ENCODE measurements around the gene MAML3. TPM values are rescaled to one million over a fixed set of nuclear protein-coding genes. Genes with fewer than 3 reads are reported as not detected.

Gene MAML3
- total RNA-seq, 3 donors from 2014 or later: 0.60 to 1.0 (median 0.73) TPM

DNA sequence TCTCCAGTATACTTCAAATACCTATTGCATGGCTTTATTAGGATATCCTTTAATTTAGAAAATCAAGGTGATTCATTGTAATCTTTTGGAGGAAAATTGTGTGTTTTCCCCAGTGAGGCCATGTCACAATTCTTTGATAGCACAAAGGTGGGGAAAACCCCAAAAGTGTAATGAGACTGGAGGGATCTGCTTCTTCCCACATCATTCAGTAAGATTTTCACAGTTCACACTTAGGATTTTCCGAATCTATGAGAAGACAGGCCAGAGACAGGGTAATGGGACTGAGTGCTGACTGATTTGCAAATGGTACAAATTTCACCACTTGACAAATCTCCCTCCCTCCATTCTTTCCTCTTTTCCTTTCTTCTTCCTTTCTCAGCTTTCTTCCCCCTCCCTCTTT is 307.2 kb downstream of the MAML3 start:
- ATAC-seq: no peak
- Mint-ChIP-seq H3K9me3 (no peaks in the 10 kb centered on the region), H3K36me3 (ENCODE audit: insufficient read depth) (no peaks in the 10 kb centered on the region), H3K4me1 (ENCODE audit: low read depth) (no peaks in the 10 kb centered on the region), H3K4me3 (no peak overlapping the region), H3K27me3 (ENCODE audit: low read depth) (peaks cover 2% of the 10 kb centered on the region)
- DNase-seq: no peak

DNA sequence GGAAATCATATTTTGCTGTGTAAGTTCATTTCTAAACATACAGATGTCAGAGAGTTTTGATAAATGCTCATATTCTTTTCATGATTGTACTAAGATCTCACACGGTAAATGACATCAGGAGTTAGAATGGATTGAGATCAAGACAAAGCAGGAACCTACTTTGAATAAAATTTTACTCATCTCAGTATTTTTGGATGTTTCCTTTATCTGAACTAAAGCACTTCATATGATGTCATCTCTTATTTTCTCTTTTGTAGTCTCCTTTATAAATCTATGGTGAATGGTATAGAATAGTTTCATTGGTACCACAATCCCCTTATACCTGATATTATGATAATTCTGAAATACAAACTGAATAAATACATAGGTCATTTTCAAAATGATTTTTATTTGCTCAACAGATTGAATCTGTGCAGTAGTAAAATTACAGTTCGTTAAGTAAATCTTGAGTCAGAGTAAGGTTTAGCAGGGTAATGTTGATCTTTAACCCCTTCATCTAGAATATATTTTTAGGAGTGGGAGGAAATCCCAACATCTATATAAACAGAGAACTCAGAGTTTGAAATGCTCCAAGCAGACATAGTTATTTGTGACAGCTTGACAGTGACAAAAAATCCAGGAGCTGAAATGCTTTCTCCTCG is 308.4 kb downstream of the MAML3 start:
- DNase-seq (no peak), ATAC-seq (no peak)
- H3K36me3 Mint-ChIP-seq (ENCODE audit: insufficient read depth): no peaks in the 10 kb centered on the region
- H3K4me3 Mint-ChIP-seq: no peak overlapping the region
- no peaks in the 10 kb centered on the region for H3K4me1 Mint-ChIP-seq (ENCODE audit: low read depth)
- H3K9me3 Mint-ChIP-seq: no peaks in the 10 kb centered on the region
- peaks cover 2% of the 10 kb centered on the region for H3K27me3 Mint-ChIP-seq (ENCODE audit: low read depth)

GRCh38 chr4:139844459-139845036 is 309.4 kb downstream of the MAML3 start:
- no peak overlapping the region for H3K4me3 Mint-ChIP-seq
- DNase-seq (no peak), ATAC-seq (no peak)
- no peaks in the 10 kb centered on the region for H3K9me3 Mint-ChIP-seq
- no peaks in the 10 kb centered on the region for H3K36me3 Mint-ChIP-seq (ENCODE audit: insufficient read depth)
- H3K4me1 Mint-ChIP-seq (ENCODE audit: low read depth): no peaks in the 10 kb centered on the region
- H3K27me3 Mint-ChIP-seq (ENCODE audit: low read depth): peaks cover 2% of the 10 kb centered on the region

DNA sequence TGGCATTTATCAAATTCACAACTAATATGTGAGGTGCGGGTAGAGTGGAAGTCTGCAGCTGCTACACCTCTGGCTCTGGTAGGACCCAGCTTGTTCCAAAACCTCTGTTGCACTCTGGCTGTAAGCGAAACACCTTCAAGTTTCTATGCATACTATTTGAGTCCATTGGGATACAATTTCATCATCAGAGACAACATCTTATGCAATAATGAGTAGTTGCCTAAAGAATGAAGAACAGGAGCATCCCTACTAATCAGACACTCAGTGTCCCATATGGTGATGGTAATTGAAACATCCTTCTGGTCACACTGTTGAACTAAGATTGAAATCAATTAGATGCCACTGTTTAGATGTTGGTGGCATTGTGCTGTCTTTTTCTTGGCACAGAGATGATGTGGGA is 309.9 kb downstream of the MAML3 start:
- no peak for ATAC-seq

GRCh38 chr4:139843641-139844040 is 310.3 kb downstream of the MAML3 start:
- Mint-ChIP-seq H3K4me3 (no peak overlapping the region), H3K4me1 (ENCODE audit: low read depth) (no peaks in the 10 kb centered on the region), H3K9me3 (no peaks in the 10 kb centered on the region), H3K27me3 (ENCODE audit: low read depth) (peaks cover 2% of the 10 kb centered on the region), H3K36me3 (ENCODE audit: insufficient read depth) (no peaks in the 10 kb centered on the region)
- ATAC-seq (no peak), DNase-seq (no peak)

More for the DNA sequence above, 309.9 kb downstream of the MAML3 start:
- H3K27me3 Mint-ChIP-seq (ENCODE audit: low read depth): peaks cover 2% of the 10 kb centered on the region
- no peaks in the 10 kb centered on the region for H3K4me1 Mint-ChIP-seq (ENCODE audit: low read depth)
- H3K36me3 Mint-ChIP-seq (ENCODE audit: insufficient read depth): no peaks in the 10 kb centered on the region
- DNase-seq: no peak
- no peak overlapping the region for H3K4me3 Mint-ChIP-seq
- no peaks in the 10 kb centered on the region for H3K9me3 Mint-ChIP-seq

GRCh38 chr4:139841464-139842195 is 312.4 kb downstream of the MAML3 start:
- no peaks in the 10 kb centered on the region for H3K9me3 Mint-ChIP-seq
- DNase-seq (no peak), ATAC-seq (no peak)
- no peaks in the 10 kb centered on the region for H3K27me3 Mint-ChIP-seq (ENCODE audit: low read depth)
- no peaks in the 10 kb centered on the region for H3K4me1 Mint-ChIP-seq (ENCODE audit: low read depth)
- H3K4me3 Mint-ChIP-seq: no peak overlapping the region
- H3K36me3 Mint-ChIP-seq (ENCODE audit: insufficient read depth): no peaks in the 10 kb centered on the region

DNA sequence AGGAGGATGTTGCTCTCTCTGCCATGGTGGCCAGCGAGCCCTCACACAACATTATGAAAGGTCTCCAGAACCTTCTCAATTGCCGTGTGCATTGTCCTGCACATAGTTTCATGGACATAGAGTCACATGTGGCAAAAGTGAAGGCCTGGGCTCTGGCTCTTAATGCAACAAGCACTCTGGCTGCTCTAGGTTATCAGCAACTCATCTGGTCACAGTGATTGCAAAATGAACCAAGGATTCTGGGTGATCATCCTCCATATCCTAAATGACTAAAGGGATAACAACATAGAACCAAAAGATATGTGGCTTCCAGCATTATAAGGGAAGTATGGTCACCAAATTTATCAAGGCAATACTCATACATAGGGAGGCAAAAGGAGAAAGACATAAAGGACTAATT is 313.2 kb downstream of the MAML3 start:
- Mint-ChIP-seq H3K4me3 (no peak overlapping the region), H3K9me3 (no peaks in the 10 kb centered on the region), H3K4me1 (ENCODE audit: low read depth) (no peaks in the 10 kb centered on the region), H3K36me3 (ENCODE audit: insufficient read depth) (no peaks in the 10 kb centered on the region), H3K27me3 (ENCODE audit: low read depth) (no peaks in the 10 kb centered on the region)
- ATAC-seq (no peak), DNase-seq (no peak)

DNA sequence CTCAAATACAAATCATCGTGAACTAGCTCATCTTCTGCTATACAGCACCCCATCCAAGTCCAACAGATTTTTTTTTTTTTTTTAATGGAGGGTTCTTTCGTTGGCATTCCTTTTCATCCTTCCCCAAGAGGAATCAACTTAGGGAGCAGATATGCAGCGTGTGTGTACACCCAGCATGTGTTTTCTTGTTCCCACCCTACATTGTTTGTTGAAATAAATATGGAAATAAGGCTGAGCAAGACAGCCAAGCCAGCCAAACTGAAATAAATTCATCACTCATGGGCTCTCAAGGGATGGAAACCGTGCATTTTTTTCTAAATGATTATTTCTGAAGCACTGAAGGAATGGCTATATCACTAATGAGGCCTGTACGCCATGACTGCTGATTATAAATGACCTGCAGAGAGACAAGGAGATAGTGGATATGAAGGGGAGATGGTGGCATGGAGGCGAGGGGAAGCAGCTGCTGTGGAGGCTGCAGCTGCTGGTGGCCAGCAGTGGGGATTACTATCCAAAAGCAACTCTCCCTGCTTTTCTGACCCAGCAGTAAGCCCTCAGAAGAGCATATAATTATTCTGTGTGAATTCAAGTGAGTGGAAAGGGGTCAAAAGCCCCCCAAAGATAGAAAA is 314.5 kb downstream of the MAML3 start:
- Mint-ChIP-seq H3K9me3 (no peaks in the 10 kb centered on the region), H3K4me1 (ENCODE audit: low read depth) (no peaks in the 10 kb centered on the region), H3K36me3 (ENCODE audit: insufficient read depth) (no peaks in the 10 kb centered on the region), H3K4me3 (no peak overlapping the region), H3K27me3 (ENCODE audit: low read depth) (no peaks in the 10 kb centered on the region)
- ATAC-seq (no peak), DNase-seq (no peak)

DNA sequence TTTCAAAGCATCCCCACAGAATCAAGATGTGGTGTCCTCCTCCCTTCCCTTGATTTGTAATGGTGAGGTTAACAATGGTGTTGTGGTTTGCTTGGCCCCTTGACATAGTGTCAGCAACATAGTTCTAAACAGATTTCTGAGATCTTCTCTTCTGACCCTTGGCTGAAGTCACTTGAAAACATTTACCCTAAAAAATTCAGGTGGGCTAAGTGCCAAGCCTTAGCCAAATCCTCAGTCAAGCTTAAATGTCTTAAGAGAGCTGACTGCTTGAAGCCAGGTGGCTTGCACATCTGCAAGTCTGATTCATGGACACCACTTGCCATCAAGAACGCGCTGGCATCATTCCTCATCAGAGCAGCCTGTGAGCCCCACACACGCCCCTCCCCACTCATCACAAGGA is 315.2 kb downstream of the MAML3 start:
- Mint-ChIP-seq H3K36me3 (ENCODE audit: insufficient read depth) (no peaks in the 10 kb centered on the region), H3K4me3 (no peak overlapping the region), H3K9me3 (no peaks in the 10 kb centered on the region), H3K4me1 (ENCODE audit: low read depth) (no peaks in the 10 kb centered on the region), H3K27me3 (ENCODE audit: low read depth) (no peaks in the 10 kb centered on the region)
- no peak for DNase-seq
- no peak for ATAC-seq

DNA sequence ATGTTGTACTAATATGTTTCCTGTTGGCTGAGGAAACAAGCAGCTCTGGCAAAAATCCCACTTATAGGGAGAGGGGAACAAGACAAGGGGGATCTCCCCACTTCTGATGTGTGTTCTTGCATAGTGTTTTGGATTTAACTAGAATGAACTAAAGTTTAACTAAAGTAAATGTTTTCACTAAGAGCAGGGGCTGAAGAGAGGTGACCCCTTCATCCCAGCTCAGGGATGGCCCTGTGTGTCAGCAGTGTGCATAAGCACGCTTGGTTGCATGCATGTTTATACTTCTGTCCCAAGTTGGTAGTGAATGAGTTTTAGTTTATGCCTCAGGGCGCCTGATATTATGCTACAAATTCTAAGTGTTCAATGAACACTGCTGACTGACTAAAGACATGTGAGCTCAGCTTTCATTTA is 319.0 kb downstream of the MAML3 start:
- ATAC-seq (no peak), DNase-seq (no peak)
- no peaks in the 10 kb centered on the region for H3K9me3 Mint-ChIP-seq
- no peaks in the 10 kb centered on the region for H3K36me3 Mint-ChIP-seq (ENCODE audit: insufficient read depth)
- H3K27me3 Mint-ChIP-seq (ENCODE audit: low read depth): no peaks in the 10 kb centered on the region
- H3K4me3 Mint-ChIP-seq: no peak overlapping the region
- no peaks in the 10 kb centered on the region for H3K4me1 Mint-ChIP-seq (ENCODE audit: low read depth)

DNA sequence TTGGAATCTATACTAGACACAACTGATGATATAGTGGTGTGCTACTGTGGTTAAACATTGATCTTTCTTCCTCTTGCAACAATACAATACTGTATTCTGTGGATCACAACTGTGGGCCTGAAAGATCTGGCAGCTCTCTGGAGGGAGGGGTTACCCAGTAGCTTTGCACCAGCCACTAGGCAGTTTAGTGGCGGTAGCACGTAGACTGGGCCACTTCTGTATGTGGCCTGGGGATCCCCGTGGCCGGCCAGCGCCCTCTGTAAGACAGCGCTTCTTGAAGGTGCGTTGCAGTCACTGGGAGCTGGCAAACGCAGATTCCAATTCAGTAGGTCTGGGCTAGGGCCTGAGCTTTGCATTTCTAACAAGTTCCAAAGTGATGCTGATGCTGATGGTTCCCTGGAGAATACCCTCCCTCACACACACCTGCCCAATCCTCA is 319.7 kb downstream of the MAML3 start:
- Mint-ChIP-seq H3K4me1 (ENCODE audit: low read depth) (no peaks in the 10 kb centered on the region), H3K9me3 (no peaks in the 10 kb centered on the region), H3K36me3 (ENCODE audit: insufficient read depth) (no peaks in the 10 kb centered on the region), H3K27me3 (ENCODE audit: low read depth) (no peaks in the 10 kb centered on the region), H3K4me3 (no peak overlapping the region)
- DNase-seq: no peak
- ATAC-seq: no peak

DNA sequence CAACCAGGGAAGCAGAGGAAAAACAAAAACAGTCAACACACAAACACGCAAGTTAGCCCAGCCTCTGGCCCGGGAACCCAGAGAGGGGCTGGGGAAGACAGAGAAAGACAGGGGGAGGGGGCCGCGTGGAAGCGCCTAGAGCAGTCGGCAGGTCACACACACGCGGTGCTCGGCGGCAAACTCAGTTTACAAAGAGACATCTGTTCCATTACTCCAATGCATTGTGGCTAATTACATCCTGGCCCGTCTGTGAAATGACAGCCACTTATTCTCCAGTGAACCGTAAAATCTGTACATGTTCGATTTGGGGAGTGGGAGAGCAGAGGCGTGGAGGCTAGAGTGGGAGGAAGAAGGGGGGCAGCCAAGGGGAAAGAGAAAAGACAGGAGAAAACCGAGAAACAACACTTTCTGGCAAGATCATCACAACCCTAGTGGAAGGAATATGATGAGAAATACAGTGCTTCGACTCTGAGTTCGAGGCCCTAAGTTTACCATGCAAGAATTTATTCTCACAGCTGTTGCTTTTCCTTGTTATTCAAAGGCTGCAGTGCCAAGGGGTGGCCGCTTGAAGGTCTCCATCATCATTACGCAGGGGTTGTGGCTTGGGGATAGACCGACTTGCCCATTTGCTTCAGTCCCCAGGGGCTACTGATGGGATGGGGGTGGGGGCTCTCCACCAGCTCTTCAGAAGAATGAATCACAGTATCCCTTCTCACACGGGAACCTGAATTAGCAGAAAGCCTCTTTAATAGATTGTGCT is 320.7 kb downstream of the MAML3 start:
- Mint-ChIP-seq H3K9me3 (no peaks in the 10 kb centered on the region), H3K4me3 (no peak overlapping the region), H3K27me3 (ENCODE audit: low read depth) (no peaks in the 10 kb centered on the region), H3K36me3 (ENCODE audit: insufficient read depth) (no peaks in the 10 kb centered on the region), H3K4me1 (ENCODE audit: low read depth) (no peaks in the 10 kb centered on the region)
- ATAC-seq (no peak), DNase-seq (no peak)

GRCh38 chr4:139828966-139829664 is 324.9 kb downstream of the MAML3 start:
- Mint-ChIP-seq H3K4me1 (ENCODE audit: low read depth) (no peaks in the 10 kb centered on the region), H3K36me3 (ENCODE audit: insufficient read depth) (no peaks in the 10 kb centered on the region), H3K4me3 (no peak overlapping the region), H3K9me3 (no peaks in the 10 kb centered on the region), H3K27me3 (ENCODE audit: low read depth) (no peaks in the 10 kb centered on the region)
- DNase-seq (no peak), ATAC-seq (no peak)

DNA sequence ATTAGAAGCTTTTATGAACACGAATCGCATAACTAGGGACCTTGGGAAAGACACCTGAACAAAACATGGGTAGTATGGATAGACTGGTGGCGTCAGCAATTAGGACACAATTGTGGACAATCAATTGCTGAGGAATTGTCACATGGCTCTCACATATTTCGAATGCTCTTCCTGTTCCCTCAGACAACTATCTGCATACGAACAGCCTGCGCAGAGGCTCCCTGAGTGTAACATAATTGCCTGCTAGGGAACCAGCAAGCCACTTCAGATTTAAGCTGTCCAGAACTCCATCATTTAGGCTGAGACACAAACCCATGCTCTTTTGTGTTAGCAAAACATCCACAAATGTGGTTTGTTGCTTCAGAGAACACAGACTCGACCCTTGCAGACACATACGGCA is 327.6 kb downstream of the MAML3 start:
- Mint-ChIP-seq H3K36me3 (ENCODE audit: insufficient read depth) (no peaks in the 10 kb centered on the region), H3K27me3 (ENCODE audit: low read depth) (no peaks in the 10 kb centered on the region), H3K4me3 (no peak overlapping the region), H3K4me1 (ENCODE audit: low read depth) (no peaks in the 10 kb centered on the region), H3K9me3 (no peaks in the 10 kb centered on the region)
- ATAC-seq: no peak
- no peak for DNase-seq

All from activated T-cell treated with anti-CD3 and anti-CD28 coated beads, Interleukin-2, amount 50 U/mL, for 4 hours (primary cell).